ENCODE results near the gene JPH4.

The JPH4 gene

GRCh38 chr14:23579739-23580138, 1.1 kb upstream of the JPH4 start:
- no peak overlapping the region for H3K4me2 ChIP-seq (ENCODE audit: low read length)
- H3F3A ChIP-seq (ENCODE audit: control insufficient read depth, insufficient read depth) = no peaks in the 10 kb centered on the region
- H3K36me3 ChIP-seq (ENCODE audit: control insufficient read depth, low read length) = no peaks in the 10 kb centered on the region
- H3K4me3 ChIP-seq (ENCODE audit: low read length) = no peak overlapping the region
- H3K9me2 ChIP-seq (replicated peaks; ENCODE audit: control insufficient read depth, low read length) = no peaks in the 10 kb centered on the region
- peaks cover 4% of the 10 kb centered on the region; the same call in 1 of the 2 replicates for H3K4me1 ChIP-seq (ENCODE audit: control insufficient read depth, low read length)
- peaks cover 30% of the 10 kb centered on the region for H3K27me3 ChIP-seq (ENCODE audit: control insufficient read depth, low read length)
- TF ChIP-seq EZH2phosphoT487 (IDR thresholded peaks at IDR 0.05; ENCODE audit: borderline replicate concordance, low read length) (no peak), CTCF (IDR thresholded peaks at IDR 0.05; ENCODE audit: low read depth, low read length, poor library complexity, severe bottlenecking) (no peak)
- no peak overlapping the region for H3K27ac ChIP-seq (ENCODE audit: low read depth, low read length)
- H3K79me2 ChIP-seq (ENCODE audit: control insufficient read depth, low read length) = no peaks in the 10 kb centered on the region
- H4K20me1 ChIP-seq (ENCODE audit: control insufficient read depth, insufficient read depth, low read depth, low read length) = no peaks in the 10 kb centered on the region
- H3K9me3 ChIP-seq (ENCODE audit: control insufficient read depth, insufficient read depth, low read length) = no peaks in the 10 kb centered on the region

- Histone ChIP-seq H3K79me2 (ENCODE audit: control insufficient read depth, low read length) (no peaks in the 10 kb centered on the region), H3K9me3 (ENCODE audit: control insufficient read depth, insufficient read depth, low read length) (no peaks in the 10 kb centered on the region), H3K9me2 (replicated peaks; ENCODE audit: control insufficient read depth, low read length) (no peaks in the 10 kb centered on the region), H3K27ac (ENCODE audit: low read depth, low read length) (no peak overlapping the region), H3K4me2 (ENCODE audit: low read length) (no peak overlapping the region), H3K27me3 (ENCODE audit: control insufficient read depth, low read length) (peaks cover 30% of the 10 kb centered on the region), H3F3A (ENCODE audit: control insufficient read depth, insufficient read depth) (no peaks in the 10 kb centered on the region), H4K20me1 (ENCODE audit: control insufficient read depth, insufficient read depth, low read depth, low read length) (no peaks in the 10 kb centered on the region), H3K36me3 (ENCODE audit: control insufficient read depth, low read length) (no peaks in the 10 kb centered on the region), H3K4me3 (ENCODE audit: low read length) (no peak overlapping the region), H3K4me1 (ENCODE audit: control insufficient read depth, low read length) (peaks cover 4% of the 10 kb centered on the region; the same call in 1 of the 2 replicates)
- TF ChIP-seq EZH2phosphoT487 (IDR thresholded peaks at IDR 0.05; ENCODE audit: borderline replicate concordance, low read length) (no peak), CTCF (IDR thresholded peaks at IDR 0.05; ENCODE audit: low read depth, low read length, poor library complexity, severe bottlenecking) (no peak)
Observed at GRCh38 chr14:23579311-23579630, 681 bp upstream of the JPH4 start.

DNA sequence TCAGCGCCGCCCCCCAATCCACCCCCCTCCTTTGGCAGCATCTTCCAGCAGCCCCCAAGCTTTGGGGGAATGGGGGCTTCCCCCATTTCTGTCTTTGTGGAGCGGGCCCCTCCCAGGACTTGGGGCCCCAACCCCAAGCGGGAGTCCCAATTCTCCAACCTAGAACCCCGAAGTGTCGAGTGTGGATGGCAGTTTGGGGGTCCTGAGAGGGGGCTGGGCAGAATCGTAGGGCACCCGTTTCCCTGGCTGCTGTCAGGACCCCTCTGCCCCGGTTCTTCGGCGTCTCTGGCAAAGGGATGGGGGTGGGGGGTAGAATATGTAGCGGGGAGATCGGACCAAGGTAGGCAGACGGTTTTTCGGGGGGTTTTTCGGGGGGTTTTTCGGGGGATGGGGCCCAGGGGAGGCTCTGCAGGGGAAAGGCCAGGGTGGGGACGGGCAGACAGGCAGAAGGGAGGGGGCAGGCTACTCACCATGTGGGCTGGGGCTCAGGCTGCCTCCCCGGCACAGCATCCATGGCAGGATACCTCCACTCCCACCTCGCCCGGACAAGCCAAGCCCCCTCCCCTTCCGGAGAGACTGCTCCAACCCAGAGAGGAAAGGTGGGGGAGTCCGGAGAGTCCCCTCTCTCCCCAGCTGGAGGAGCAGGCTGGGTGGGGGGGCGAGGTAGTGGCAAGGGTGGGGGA, 739 bp downstream of the JPH4 start:
- no peak for TF ChIP-seq CTCF (IDR thresholded peaks at IDR 0.05; ENCODE audit: low read depth, low read length, poor library complexity, severe bottlenecking)
- TF ChIP-seq EZH2phosphoT487 (IDR thresholded peaks at IDR 0.05; ENCODE audit: borderline replicate concordance, low read length) = no peak
- Histone ChIP-seq H3K36me3 (ENCODE audit: control insufficient read depth, low read length) (no peaks in the 10 kb centered on the region), H3K4me3 (ENCODE audit: low read length) (no peak overlapping the region), H3K27ac (ENCODE audit: low read depth, low read length) (no peak overlapping the region), H3K27me3 (ENCODE audit: control insufficient read depth, low read length) (peaks cover 30% of the 10 kb centered on the region), H3K4me1 (ENCODE audit: control insufficient read depth, low read length) (peaks cover 4% of the 10 kb centered on the region; the same call in 1 of the 2 replicates), H3K9me2 (replicated peaks; ENCODE audit: control insufficient read depth, low read length) (no peaks in the 10 kb centered on the region), H3F3A (ENCODE audit: control insufficient read depth, insufficient read depth) (no peaks in the 10 kb centered on the region), H4K20me1 (ENCODE audit: control insufficient read depth, insufficient read depth, low read depth, low read length) (no peaks in the 10 kb centered on the region), H3K9me3 (ENCODE audit: control insufficient read depth, insufficient read depth, low read length) (no peaks in the 10 kb centered on the region), H3K79me2 (ENCODE audit: control insufficient read depth, low read length) (no peaks in the 10 kb centered on the region), H3K4me2 (ENCODE audit: low read length) (no peak overlapping the region)
